ENCODE measurements around the gene FHIT.

The FHIT gene

GRCh38 chr3:59800481-59800880 lies 1450.8 kb downstream of the FHIT start:
- DNase-seq, result no peak

GRCh38 chr3:59798372-59799086 lies 1452.7 kb downstream of the FHIT start:
- no peak for DNase-seq

GRCh38 chr3:59797533-59797932 lies 1453.7 kb downstream of the FHIT start:
- no peak for DNase-seq

GRCh38 chr3:59796456-59796855 lies 1454.8 kb downstream of the FHIT start:
- DNase-seq, result no peak

- no peak for DNase-seq
Observed at GRCh38 chr3:59795756-59796155, 1455.5 kb downstream of the FHIT start.

DNA sequence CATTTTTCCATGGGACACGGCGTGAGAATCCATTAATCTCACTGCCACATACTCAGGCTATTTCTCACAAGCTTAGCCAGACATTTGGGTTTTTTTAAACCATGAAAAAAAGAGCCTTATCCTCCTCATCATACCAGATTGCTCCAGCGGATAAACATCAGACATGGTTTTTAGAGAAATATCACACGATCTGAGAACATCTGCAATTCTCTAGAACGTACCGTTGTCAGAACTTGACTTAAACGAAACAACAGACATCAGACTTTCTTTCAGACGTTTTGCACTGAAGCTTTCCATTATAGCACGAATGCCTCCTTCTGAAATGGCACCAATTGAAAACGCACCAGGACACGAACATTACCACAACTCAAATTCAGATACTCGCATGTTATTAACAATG lies 1457.3 kb downstream of the FHIT start:
- DNase-seq, result no peak

DNA sequence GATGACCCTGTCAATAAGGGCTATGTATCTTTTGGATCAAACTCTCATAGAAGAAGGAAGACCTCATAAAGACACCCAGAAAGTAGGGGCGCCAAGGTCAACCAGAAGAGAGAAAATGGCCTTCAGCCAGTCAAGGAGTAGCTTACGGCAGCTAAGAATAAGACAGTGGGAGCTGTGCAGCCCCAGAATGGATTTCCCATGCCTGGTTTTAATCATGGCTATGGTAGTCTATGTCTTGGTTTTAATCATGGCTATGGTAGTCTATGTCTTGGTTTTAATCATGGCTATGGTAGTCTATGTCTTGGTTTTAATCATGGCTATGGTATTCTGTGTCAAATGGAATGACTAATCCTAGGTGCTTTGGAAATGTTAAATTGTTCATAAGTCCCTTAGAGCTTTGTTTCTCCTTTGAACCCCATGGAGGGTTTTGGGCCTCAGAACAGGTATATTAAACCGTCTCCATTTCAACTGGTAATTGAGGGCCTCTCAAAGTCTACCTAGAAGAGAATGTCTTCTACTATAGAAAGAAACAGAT lies 1459.4 kb downstream of the FHIT start:
- DNase-seq, result no peak

DNA sequence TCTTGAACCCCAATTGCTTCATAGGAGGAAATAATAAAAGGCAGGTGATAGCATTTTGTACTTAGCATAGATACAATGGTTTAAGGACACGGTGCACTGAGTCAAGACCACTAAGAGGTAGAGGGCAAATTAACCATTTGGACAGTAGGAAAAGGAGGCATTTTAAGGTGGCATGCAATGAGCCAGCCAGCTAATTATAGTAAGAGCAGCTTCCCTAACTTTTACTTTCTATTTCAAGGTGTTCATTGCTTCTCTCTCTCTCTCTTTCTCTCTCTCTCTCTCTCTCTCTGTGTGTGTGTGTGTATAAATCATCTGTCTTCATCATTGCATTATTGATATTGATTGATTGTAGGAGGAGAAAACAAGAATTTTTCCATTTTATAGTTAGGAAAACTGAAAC lies 1461.0 kb downstream of the FHIT start:
- no peak for DNase-seq

DNA sequence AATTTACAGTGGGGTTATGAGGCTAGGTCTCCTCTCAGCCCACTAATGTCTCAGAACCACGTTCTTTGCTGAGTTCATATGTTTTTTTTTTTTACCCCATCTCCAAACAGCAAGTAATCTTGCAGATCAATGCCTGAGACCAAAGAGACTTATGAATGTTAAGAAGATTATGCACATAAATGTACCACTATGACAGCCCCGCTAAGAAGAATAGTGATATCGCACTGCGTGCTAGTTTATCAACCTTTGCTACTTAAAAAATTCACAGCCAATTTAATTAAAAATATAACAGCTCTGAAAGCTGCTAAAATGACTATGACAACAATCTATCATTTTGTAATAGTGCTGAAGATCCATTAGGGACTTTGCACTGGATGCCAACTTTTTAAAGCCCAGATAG lies 1462.5 kb downstream of the FHIT start:
- DNase-seq, result no peak

DNA sequence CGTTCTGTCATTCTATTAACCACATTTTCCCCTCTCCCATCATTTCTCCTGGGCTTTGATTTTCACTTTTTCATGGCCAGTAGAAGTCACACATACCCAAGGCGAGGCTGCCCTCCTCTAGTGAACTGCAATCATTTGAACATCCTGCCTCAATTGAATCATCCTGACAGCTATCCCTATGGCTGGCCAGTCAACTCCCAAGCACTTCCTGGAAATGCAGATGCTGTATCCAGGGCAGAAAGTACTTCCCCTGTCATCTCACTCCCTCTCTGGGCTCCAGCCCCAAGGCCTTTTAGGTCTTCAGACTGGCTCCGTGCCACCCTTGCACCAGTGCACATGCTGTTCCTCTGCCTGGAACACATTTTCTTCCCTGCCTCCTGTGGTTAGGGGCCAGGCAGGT lies 1463.1 kb downstream of the FHIT start:
- no peak for DNase-seq

GRCh38 chr3:59786374-59786773 lies 1464.9 kb downstream of the FHIT start:
- DNase-seq, result no peak

- DNase-seq, result no peak
Observed at GRCh38 chr3:59784164-59784563, 1467.1 kb downstream of the FHIT start.

DNA sequence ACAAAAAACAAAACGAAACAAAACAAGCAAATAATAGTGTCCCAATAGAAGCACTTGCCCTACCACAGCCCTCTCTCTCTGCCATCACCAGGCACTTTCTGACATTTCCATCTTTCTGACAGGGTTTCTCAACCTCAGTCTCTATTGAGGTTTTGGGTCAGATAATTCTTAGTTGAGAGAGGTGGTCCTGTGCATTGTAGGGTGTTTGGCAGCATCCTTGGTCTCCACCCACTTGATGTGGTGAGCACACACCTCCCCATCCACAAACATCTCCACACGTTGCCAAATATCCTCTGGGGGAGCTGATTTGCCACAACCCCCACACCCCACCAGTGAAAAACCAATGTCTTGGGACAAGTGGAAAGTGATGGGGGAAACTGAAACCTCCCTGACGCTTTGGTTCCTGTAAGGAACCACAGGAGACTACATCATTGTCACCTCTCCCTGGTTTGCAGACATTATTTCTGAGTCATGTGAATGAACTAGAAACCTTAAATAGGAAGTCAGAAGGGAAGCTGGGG lies 1467.7 kb downstream of the FHIT start:
- DNase-seq, result no peak

DNA sequence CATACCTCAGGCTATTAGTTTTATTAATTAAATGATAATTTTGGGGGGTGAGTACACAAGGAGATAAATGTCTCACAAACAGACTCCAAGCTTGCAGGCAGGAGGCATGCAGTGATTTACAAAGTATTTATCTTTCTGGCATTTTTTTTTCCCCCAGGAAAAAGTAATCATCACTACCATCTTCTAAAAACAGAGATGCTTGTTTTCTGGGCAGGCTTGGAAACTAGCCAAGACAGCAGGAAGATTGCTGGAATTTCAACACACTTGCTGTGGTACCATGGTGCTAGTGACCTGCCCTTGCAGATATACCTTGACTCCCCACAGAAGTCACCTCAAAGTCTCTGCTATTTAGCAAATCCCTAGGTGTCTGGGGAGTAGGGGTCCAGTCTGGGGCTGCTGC lies 1468.6 kb downstream of the FHIT start:
- DNase-seq, result no peak

DNA sequence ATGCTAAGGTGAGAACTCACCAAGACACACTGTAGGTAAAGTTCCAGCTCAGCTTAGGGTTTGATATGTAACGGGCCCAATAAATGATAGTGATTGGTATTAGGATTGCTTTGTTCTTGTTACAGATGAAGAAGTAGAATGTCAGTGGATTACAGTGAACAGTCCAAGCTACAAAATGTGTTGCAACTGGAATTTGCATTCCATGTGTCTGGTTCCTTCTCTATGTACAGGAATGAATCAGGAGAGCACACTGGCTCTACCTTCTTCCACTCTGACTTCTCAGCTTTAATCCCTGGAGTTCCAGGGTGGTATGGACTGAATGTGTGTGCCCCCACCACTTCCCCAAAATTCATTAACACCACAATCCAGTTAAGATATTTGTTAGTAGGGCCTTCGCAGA lies 1471.0 kb downstream of the FHIT start:
- no peak for DNase-seq

GRCh38 chr3:59779260-59779659 lies 1472.0 kb downstream of the FHIT start:
- DNase-seq, result no peak

GRCh38 chr3:59777667-59778077 lies 1473.6 kb downstream of the FHIT start:
- DNase-seq, result no peak

- DNase-seq, result no peak
Observed at GRCh38 chr3:59777066-59777465, 1474.2 kb downstream of the FHIT start.

DNA sequence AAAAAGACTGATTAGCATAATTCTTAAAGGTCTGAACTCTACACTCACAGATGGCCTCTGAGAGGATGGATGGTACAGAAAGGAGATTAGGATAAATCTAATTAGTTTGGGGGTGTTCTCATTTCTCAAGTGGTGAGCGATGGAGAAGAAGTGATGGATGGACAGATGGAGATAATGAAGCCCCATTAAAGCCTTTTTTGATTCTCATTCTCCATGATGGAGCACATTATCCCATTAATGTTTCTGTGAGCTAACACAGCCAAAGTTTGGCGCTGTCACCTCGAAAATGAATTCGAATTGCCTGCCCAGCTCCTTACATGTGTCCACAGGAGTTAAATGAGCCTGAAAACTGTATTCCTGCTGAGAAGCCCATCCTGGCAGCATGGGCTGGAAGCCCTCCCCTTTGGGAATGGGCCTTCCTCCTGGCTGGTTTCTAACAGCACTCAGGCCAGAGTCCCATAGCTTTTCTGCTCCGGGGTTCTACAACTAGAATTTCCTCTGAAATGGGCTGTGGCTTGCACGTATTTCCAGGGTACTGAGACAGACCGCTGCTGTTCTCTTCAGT lies 1475.4 kb downstream of the FHIT start:
- no peak for DNase-seq

- no peak for DNase-seq
Observed at GRCh38 chr3:59775106-59775505, 1476.1 kb downstream of the FHIT start.

DNA sequence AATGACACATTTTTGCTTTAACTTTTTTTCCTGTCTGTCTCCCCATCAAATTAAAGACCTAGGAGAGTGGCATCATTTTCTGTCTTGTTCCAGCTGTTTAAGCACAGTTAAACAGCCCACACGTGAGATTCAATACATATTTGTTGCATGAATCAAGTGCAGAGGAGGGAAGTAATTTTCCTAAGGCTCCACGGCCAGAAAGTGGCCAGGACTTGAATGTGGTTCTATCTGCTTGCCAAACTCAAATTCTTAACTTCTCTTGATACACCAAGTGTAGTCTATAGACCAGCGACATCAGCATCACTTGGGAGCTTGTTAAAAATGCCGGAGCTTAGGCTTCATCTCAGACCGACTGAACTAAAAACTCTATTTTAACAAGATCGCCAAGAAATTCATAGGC lies 1476.6 kb downstream of the FHIT start:
- DNase-seq, result no peak

GRCh38 chr3:59774000-59774399 lies 1477.3 kb downstream of the FHIT start:
- no peak for DNase-seq

DNA sequence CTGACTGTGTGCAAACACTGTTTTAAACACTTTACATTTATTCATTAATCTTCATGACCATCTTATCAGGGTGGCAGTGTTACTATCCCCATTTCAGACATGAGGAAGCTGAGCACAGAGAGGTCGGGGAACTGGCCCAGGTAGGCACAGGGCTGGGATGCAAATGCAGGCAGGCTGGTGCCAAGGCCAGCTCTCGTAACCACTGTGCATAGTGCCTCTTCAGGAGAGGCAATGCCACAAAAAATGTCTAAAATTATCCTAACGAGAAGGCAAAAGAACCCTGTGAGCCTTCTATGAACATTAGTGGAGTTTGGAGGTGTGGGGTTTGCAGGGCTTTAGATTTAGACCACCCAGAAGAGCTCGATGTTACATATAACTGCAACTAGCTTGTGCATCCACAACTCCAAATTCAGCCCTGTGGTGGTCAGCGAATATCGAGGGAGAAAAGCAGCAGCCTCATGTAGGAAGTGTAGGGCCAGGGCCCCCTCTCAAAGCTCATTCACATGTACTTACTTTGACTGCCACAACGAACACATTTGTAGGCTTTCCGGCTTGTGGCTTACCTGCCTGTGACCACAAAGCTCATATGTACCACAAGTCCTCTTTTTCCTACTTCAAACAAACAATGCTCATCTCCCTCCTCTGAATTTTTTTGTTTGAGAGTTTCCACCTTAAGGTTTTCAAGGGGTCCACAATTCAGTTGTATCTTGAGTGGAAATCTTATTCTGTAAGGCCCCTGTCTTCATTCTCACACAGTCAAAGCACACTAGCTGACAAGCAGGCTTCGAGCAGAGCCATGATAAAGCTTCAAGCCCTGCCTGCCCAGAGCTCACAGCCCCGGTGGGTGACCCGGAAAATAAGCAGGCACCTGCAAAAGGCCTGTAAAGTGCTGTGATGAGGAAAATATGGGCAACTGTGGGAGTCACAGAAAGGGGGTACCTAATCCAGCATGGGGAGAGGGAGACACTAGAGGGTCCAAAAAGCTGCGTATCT lies 1478.5 kb downstream of the FHIT start:
- peak; percentile 16 to 17 for DNase-seq

Measured in activated CD4-positive, alpha-beta T cell treated with anti-CD3 and anti-CD28 coated beads for 4 hours (primary cell).